Caco-2 (cell line): Measurements from ENCODE around the gene NADK. TPM values are rescaled to one million over a fixed set of nuclear protein-coding genes. Genes with fewer than 3 reads are reported as not detected.

ENCODE experiments used
- Bru-seq: library from RNA; stranded (reverse); fragments of 400-500 nt; gene quantifications from one replicate; lab custom pipeline; 2021; lab: Mats Ljungman, UMichigan
- BruChase-seq, 2 experiments: library from RNA; stranded (reverse); fragments of 400-500 nt; gene quantifications; one replicate each; lab custom pipeline; 2021; lab: Mats Ljungman, UMichigan
- BruUV-seq: library from RNA; stranded (reverse); fragments of 400-500 nt; replicated peaks from 2 replicates; lab custom pipeline; 2021; lab: Mats Ljungman, UMichigan
- CTCF ChIA-PET: fragments of 300-600 bp; sonication (Branson Sonifier 250); formaldehyde crosslinking; loops from one replicate; lab custom pipeline; 2022; ENCODE audit warnings: antibody characterized with exemption; lab: Charles Lee
- POLR2A ChIA-PET: fragments of 300-600 bp; sonication (Branson Sonifier 250); formaldehyde crosslinking; loops from one replicate; lab custom pipeline; 2022; ENCODE audit warnings: antibody characterized with exemption; lab: Charles Lee
- DNase-seq, 2 experiments: peaks; one replicate each; pipeline versions ENCODE4 v3.0.0 to v3.0.0-alpha.2; 2020 to 2022
- H3K27me3 ChIP-seq: replicated peaks from 2 replicates; pipeline ENCODE4 v1.6.0; 2011; ENCODE audit warnings: low read length; ENCODE audit not compliant: control insufficient read depth, insufficient read depth
- H3K36me3 ChIP-seq: 2 replicates; pipeline ENCODE4 v1.5.1; 2011; ENCODE audit warnings: low read length; ENCODE audit not compliant: control insufficient read depth, insufficient read depth
- H3K4me1 ChIP-seq: fragments of 250-450 bp; sonication (Bioruptor Pico); 2 replicates; pipeline ENCODE4 v1.5.1; 2020; ENCODE audit warnings: mild to moderate bottlenecking
- H3K4me3 ChIP-seq: 2 replicates; pipeline ENCODE4 v1.5.1; 2011; ENCODE audit warnings: low read depth, mild to moderate bottlenecking, control low read depth, low read length
- H3K9me3 ChIP-seq: fragments of 250-450 bp; sonication (Bioruptor Pico); 2 replicates; pipeline ENCODE4 v1.5.1; 2020; ENCODE audit warnings: mild to moderate bottlenecking, moderate library complexity
- H3K27ac Mint-ChIP-seq: one replicate; pipeline ENCODE4 v1.8.0; 2022; ENCODE audit warnings: mixed read lengths; ENCODE audit not compliant: unreplicated experiment
- H3K27me3 Mint-ChIP-seq: one replicate; pipeline ENCODE4 v1.8.0; 2022; ENCODE audit warnings: mixed read lengths; ENCODE audit not compliant: insufficient read depth, unreplicated experiment
- H3K36me3 Mint-ChIP-seq: one replicate; pipeline ENCODE4 v1.8.0; 2022; ENCODE audit warnings: mild to moderate bottlenecking, mixed read lengths; ENCODE audit not compliant: insufficient read depth, unreplicated experiment
- H3K4me1 Mint-ChIP-seq: one replicate; pipeline ENCODE4 v1.8.0; 2022; ENCODE audit warnings: low read depth, mixed read lengths; ENCODE audit not compliant: unreplicated experiment
- H3K4me3 Mint-ChIP-seq: one replicate; pipeline ENCODE4 v1.8.0; 2022; ENCODE audit warnings: mild to moderate bottlenecking, moderate library complexity, mixed read lengths; ENCODE audit not compliant: unreplicated experiment
- H3K9me3 Mint-ChIP-seq: one replicate; pipeline ENCODE4 v1.8.0; 2022; ENCODE audit warnings: mixed read lengths; ENCODE audit not compliant: unreplicated experiment
- intact Hi-C: fragments of 100-400 bp; cut with micrococcal nuclease; formaldehyde crosslinking; loops from one replicate; pipeline ENCODE4 v1.10.0; 2022; ENCODE audit not compliant: unreplicated experiment
- long read RNA-seq: library from polyadenylated mRNA; stranded (forward); transcript quantifications from one replicate; pipeline ENCODE4 v2.0.0, GENCODE V29; 2022
- total RNA-seq: library from RNA; stranded (reverse); gene quantifications from 2 replicates; pipeline ENCODE4 v1.2.3, GENCODE V29; 2022
- TF ChIP-seq, protein P1 (sequence below), 2 experiments: fragments of 200-600 bp in 1 of 2; IDR thresholded peaks; 1 replicate in 1 of 2; 2 replicates in 1 of 2; pipeline versions ENCODE4 v1.5.1 to v1.8.0; 2011 to 2022; ENCODE audit warnings: antibody characterized with exemption in 1 of 2, control low read depth in 1 of 2, inconsistent platforms in 1 of 2, low read depth in 1 of 2, low read length in 1 of 2, mild to moderate bottlenecking in 1 of 2, moderate library complexity in 1 of 2; ENCODE audit not compliant: insufficient read depth in 1 of 2, severe bottlenecking in 1 of 2, unreplicated experiment in 1 of 2

NADK gene, protein sequence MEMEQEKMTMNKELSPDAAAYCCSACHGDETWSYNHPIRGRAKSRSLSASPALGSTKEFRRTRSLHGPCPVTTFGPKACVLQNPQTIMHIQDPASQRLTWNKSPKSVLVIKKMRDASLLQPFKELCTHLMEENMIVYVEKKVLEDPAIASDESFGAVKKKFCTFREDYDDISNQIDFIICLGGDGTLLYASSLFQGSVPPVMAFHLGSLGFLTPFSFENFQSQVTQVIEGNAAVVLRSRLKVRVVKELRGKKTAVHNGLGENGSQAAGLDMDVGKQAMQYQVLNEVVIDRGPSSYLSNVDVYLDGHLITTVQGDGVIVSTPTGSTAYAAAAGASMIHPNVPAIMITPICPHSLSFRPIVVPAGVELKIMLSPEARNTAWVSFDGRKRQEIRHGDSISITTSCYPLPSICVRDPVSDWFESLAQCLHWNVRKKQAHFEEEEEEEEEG
- total RNA-seq (76.7 and 85.8 TPM in 2 replicates), Bru-seq, nascent RNA (percentile 68 among the genes with signal in this experiment), BruChase-seq, experiment 1, labeled RNA remaining after a 2-hour chase (percentile 74 among the genes with signal in this experiment), BruChase-seq, experiment 2, labeled RNA remaining after a 6-hour chase (percentile 81 among the genes with signal in this experiment)
- long read RNA-seq, transcript NADK-201 (12 exons, 3,235 nt) = major isoform, 46 of 95 reads
- long read RNA-seq, partial matches to known transcripts = 17 of 95 reads
- long read RNA-seq, other reads (novel, unspliced or antisense) = 32 of 95 reads

DNA sequence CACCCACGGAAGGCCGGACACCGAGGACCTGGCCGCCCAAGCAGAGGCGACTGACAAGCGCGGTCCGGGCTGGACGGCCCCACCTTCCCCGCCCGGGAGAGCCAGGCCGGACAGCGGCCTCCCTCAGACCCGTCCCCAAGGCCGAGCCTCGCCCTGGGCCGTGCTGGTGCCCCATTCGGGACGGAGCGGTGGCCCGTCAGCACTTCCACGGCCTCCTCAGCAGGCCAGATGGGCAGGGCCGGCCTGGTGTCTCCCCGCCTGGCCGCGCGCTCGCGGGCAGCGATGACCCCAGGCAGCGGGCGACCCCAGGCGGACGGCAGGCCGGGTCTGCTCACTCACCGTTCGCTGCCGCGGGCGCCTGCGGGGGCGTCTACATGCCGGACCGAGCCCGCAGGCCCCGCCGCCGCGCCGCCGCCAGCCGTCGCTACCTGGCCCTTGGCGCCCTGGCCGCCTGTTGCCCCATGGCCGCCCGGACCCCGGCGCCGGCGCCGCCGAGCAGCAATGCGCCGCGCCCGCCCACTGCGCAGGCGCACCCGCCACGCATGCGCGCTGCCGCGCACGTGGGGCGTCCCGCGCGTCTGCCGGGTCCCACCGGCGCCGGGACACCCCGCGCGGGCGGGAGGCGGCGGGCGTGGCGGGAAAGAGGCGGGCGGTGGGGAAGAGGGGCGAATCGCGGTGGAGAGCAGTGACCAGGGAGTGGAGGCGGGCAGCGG, at the start of gene NADK:
Gene NADK (minus strand): TSS at position 521 of the 713 bp plus-strand sequence. CDS start 13,064 bp downstream, outside the sequence.
- no peaks in the 10 kb centered on the region for H3K9me3 Mint-ChIP-seq
- peak within 1 kb of the TSS; percentile 90 for H3K27ac Mint-ChIP-seq
- DNase-seq = peak; percentile 59 to 85
- TF ChIP-seq, protein P1, sequence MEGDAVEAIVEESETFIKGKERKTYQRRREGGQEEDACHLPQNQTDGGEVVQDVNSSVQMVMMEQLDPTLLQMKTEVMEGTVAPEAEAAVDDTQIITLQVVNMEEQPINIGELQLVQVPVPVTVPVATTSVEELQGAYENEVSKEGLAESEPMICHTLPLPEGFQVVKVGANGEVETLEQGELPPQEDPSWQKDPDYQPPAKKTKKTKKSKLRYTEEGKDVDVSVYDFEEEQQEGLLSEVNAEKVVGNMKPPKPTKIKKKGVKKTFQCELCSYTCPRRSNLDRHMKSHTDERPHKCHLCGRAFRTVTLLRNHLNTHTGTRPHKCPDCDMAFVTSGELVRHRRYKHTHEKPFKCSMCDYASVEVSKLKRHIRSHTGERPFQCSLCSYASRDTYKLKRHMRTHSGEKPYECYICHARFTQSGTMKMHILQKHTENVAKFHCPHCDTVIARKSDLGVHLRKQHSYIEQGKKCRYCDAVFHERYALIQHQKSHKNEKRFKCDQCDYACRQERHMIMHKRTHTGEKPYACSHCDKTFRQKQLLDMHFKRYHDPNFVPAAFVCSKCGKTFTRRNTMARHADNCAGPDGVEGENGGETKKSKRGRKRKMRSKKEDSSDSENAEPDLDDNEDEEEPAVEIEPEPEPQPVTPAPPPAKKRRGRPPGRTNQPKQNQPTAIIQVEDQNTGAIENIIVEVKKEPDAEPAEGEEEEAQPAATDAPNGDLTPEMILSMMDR (IDR thresholded peaks at IDR 0.05; ENCODE audit: insufficient read depth in 1 of 2, low read depth in 1 of 2, low read length in 1 of 2, severe bottlenecking in 1 of 2, unreplicated experiment in 1 of 2) = no peak
- intact Hi-C loops = loop anchor here (5.0 kb wide), 1 partner anchor 79 kb away; no protein-coding TSS in a partner anchor
- peaks cover 18% of the 10 kb centered on the region for H3K4me1 Mint-ChIP-seq
- H3K27me3 Mint-ChIP-seq = no peaks in the 10 kb centered on the region
- Histone ChIP-seq H3K4me3 (peak within 1 kb of the TSS; percentile 94), H3K9me3 (peaks cover 2% of the 10 kb centered on the region; the same call in 1 of the 2 replicates), H3K36me3 (no peaks in the 10 kb centered on the region), H3K27me3 (no peaks in the 10 kb centered on the region), H3K4me1 (peaks cover 26% of the 10 kb centered on the region)
- ChIA-PET CTCF (interaction anchor here (0.9 kb wide), 2 partner anchors 11 to 130 kb away, joined by 3 to 4 read pairs; no protein-coding TSS in a partner anchor), POLR2A (interaction anchor here (0.5 to 1.2 kb wide), 2 partner anchors 10 to 54 kb away, joined by 3 to 11 read pairs; partner anchors contain the start of gene CDK11A)
- H3K4me3 Mint-ChIP-seq = peak within 1 kb of the TSS; percentile 80
- BruUV-seq = no TSS peak
- peaks cover 32% of the 10 kb centered on the region for H3K36me3 Mint-ChIP-seq

DNA sequence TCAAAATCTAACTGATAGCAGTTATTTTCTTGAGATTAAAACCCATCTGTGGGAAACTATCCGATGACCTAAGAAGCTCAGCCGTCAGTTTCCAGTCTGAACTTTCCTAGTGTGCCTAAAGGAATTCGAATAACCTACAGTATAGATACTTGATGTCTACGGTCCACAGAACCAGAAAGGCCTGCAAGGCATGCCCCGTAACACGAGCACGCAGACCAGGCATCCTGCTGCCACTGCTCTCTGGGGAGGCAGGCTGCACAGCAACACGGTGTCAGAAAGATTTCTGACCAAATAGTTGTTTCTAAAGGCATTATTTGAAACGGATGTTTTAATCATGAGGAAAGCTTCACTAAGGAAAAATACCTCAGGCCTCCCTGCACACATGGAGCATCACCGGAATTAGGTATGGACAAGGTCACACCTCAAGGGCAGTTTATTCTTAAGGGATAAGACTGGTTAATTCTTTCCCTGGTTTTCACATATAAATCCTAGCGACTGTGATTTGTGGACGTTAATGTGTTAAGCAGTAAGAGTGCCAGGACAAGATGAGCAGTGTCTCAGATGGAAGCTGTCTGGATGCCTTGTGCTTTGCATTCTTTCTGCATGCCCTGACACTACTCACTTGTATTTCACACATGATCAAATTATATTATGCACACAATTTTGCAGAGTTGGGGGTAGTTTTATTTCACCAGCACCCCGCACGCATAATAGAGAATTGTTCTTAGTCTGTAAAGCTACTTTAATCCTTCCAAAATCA, 49.0 kb upstream of the NADK start:
- Histone ChIP-seq H3K9me3 (no peaks in the 10 kb centered on the region), H3K36me3 (0 out of 2 replicates have a peak, but pooled peaks cover 1% of the 10 kb centered on the region), H3K27me3 (no peaks in the 10 kb centered on the region), H3K4me1 (no peaks in the 10 kb centered on the region), H3K4me3 (no peak overlapping the region)
- ChIA-PET CTCF (interaction anchor here (1.2 kb wide), 1 partner anchor 79 kb away, joined by 3 read pairs; no protein-coding TSS in a partner anchor), POLR2A (interaction anchor here (0.8 kb wide), 1 partner anchor 82 kb away, joined by 3 read pairs; no protein-coding TSS in a partner anchor)
- peaks cover 63% of the 10 kb centered on the region for H3K36me3 Mint-ChIP-seq
- no TSS peak for BruUV-seq
- no peaks in the 10 kb centered on the region for H3K9me3 Mint-ChIP-seq
- no peak for DNase-seq
- no peak overlapping the region for H3K27ac Mint-ChIP-seq
- H3K4me3 Mint-ChIP-seq = no peak overlapping the region
- TF ChIP-seq, protein P1 (IDR thresholded peaks at IDR 0.05; ENCODE audit: insufficient read depth in 1 of 2, low read depth in 1 of 2, low read length in 1 of 2, severe bottlenecking in 1 of 2, unreplicated experiment in 1 of 2) = no peak
- H3K4me1 Mint-ChIP-seq = no peaks in the 10 kb centered on the region
- no peaks in the 10 kb centered on the region for H3K27me3 Mint-ChIP-seq
- intact Hi-C loops = no loop called here
